AG08396 (cell line): ENCODE measurements around the gene KRTAP25-1.

Experiments
- DNase-seq: peaks from one replicate; pipeline ENCODE4 v3.0.0; 2012; ENCODE audit warnings: low spot score, mixed read lengths

The KRTAP25-1 gene

GRCh38 chr21:30248844-30249243 lies 40.5 kb downstream of the KRTAP25-1 start:
- no peak for DNase-seq

- no peak for DNase-seq
Measured at GRCh38 chr21:30245061-30245460, 44.3 kb downstream of the KRTAP25-1 start.

- DNase-seq, result no peak
Measured at GRCh38 chr21:30243691-30244090, 45.6 kb downstream of the KRTAP25-1 start.

- DNase-seq, result no peak
Measured at GRCh38 chr21:30240661-30241060, 48.7 kb downstream of the KRTAP25-1 start.
